Neural progenitor cell (in vitro differentiated cells): Measurements from ENCODE around the gene NXN. TPM values are rescaled to one million over a fixed set of nuclear protein-coding genes. Genes with fewer than 3 reads are reported as not detected.
A peak's percentile ranks its signal among the peaks of the same experiment; 100 is the strongest.
"Not testable (repeated sequence)": the region's sequence is repeated elsewhere in the genome, so short reads cannot be mapped to it uniquely, and the experiment has no call there.

Experiments used
- DNase-seq: peaks from one replicate; pipeline ENCODE4 v3.0.0-alpha.2; 2016; ENCODE audit warnings: low spot score
- H2AFZ ChIP-seq: fragments of 200-600 bp; sonication (generic); replicated peaks from 2 replicates; pipeline ENCODE4 v1.6.1; 2016; ENCODE audit warnings: antibody characterized with exemption
- H3F3A ChIP-seq: fragments of 200-600 bp; sonication (generic); 2 replicates; pipeline ENCODE4 v1.6.1; 2016; ENCODE audit warnings: antibody characterized with exemption, low read depth
- H3K27ac ChIP-seq: fragments of 200-600 bp; sonication (generic); 2 replicates; pipeline ENCODE4 v1.5.1; 2016; ENCODE audit warnings: mild to moderate bottlenecking
- H3K27me3 ChIP-seq: fragments of 200-600 bp; sonication (generic); 2 replicates; pipeline ENCODE4 v1.6.1; 2016; ENCODE audit warnings: mild to moderate bottlenecking, moderate library complexity
- H3K36me3 ChIP-seq: fragments of 200-600 bp; sonication (generic); 2 replicates; pipeline ENCODE4 v1.5.1; 2016
- H3K4me1 ChIP-seq: fragments of 200-600 bp; sonication (generic); 2 replicates; pipeline ENCODE4 v1.6.1; 2016; ENCODE audit warnings: mixed run types
- H3K4me2 ChIP-seq: fragments of 200-600 bp; sonication (generic); 2 replicates; pipeline ENCODE4 v1.6.1; 2016
- H3K4me3 ChIP-seq: fragments of 200-600 bp; sonication (generic); 2 replicates; pipeline ENCODE4 v1.5.1; 2016
- H3K79me2 ChIP-seq: fragments of 200-600 bp; sonication (generic); 2 replicates; pipeline ENCODE4 v1.6.1; 2016; ENCODE audit warnings: low read depth
- H3K9ac ChIP-seq: fragments of 200-600 bp; sonication (generic); 2 replicates; pipeline ENCODE4 v1.6.1; 2016
- H3K9me3 ChIP-seq: fragments of 200-600 bp; sonication (generic); 2 replicates; pipeline ENCODE4 v1.5.1; 2016; ENCODE audit warnings: low read depth
- H4K20me1 ChIP-seq: fragments of 200-600 bp; sonication (generic); 2 replicates; pipeline ENCODE4 v1.6.1; 2016; ENCODE audit warnings: low read depth
- H3K27ac Mint-ChIP-seq: 3 replicates; pipeline ENCODE4 v1.8.0; 2021; ENCODE audit warnings: mixed read lengths
- H3K27me3 Mint-ChIP-seq: 2 replicates; pipeline ENCODE4 v1.8.0; 2022; ENCODE audit warnings: low read depth, mild to moderate bottlenecking, inconsistent platforms, moderate library complexity, mixed read lengths; ENCODE audit not compliant: insufficient read depth
- H3K36me3 Mint-ChIP-seq: 3 replicates; pipeline ENCODE4 v1.8.0; 2021; ENCODE audit warnings: mixed read lengths
- H3K4me1 Mint-ChIP-seq: 3 replicates; pipeline ENCODE4 v1.8.0; 2021; ENCODE audit warnings: mixed read lengths
- H3K4me3 Mint-ChIP-seq: 3 replicates; pipeline ENCODE4 v1.8.0; 2021; ENCODE audit warnings: mild to moderate bottlenecking, moderate library complexity, mixed read lengths
- H3K9me3 Mint-ChIP-seq: 3 replicates; pipeline ENCODE4 v1.8.0; 2020; ENCODE audit warnings: mixed read lengths
- CTCF ChIP-seq: fragments of 200-600 bp; sonication (generic); IDR thresholded peaks from 2 replicates; pipeline ENCODE4 v1.5.1; 2017; ENCODE audit warnings: antibody characterized with exemption, mild to moderate bottlenecking
- EZH2 ChIP-seq: fragments of 200-600 bp; sonication (generic); IDR thresholded peaks from 2 replicates; pipeline ENCODE4 v1.6.1; 2017; ENCODE audit warnings: antibody characterized with exemption, mild to moderate bottlenecking, moderate library complexity
- EZH2phosphoT487 ChIP-seq: fragments of 200-600 bp; sonication (generic); IDR thresholded peaks from 2 replicates; pipeline ENCODE4 v1.6.1; 2017; ENCODE audit warnings: antibody characterized with exemption
- total RNA-seq: library from RNA; depleted of rRNA; stranded (reverse); fragments of >200 nt; gene quantifications from 2 replicates; pipeline ENCODE4 v1.2.3, GENCODE V29; 2015; ENCODE audit warnings: low replicate concordance

The NXN gene
- total RNA-seq, 1 donor from 2014 or later = 35.9 TPM

- H3K9me3 Mint-ChIP-seq = no peaks in the 10 kb centered on the region
- H3K27ac Mint-ChIP-seq = no peak overlapping the region
Measured at GRCh38 chr17:856149-856548, 123.4 kb downstream of the NXN start.

DNA sequence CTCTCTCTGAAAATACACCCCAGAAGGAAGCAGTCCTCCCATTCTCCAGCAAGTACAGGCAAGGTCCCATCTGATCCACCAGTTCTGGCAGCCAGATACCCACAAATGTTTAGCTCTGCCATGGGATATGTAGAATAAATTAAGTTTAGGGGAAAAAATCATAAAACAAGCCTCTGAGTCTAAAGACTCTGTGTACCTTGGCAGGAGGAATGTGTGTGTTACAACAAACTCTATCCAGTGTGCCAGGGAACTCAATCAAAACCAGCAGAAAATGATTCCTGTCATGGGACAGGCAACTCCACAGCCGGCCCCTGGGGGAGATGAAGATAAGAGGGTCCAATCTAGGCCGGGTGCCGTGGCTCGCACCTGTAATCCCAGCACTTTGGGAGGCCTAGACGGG, 124.0 kb downstream of the NXN start:
- Histone ChIP-seq H2AFZ (no peak overlapping the region), H3K4me2 (no peak overlapping the region), H3K27me3 (no peaks in the 10 kb centered on the region), H3K9ac (no peak overlapping the region), H3K36me3 (no peaks in the 10 kb centered on the region), H3F3A (peaks cover 28% of the 10 kb centered on the region), H3K27ac (no peak overlapping the region), H3K4me3 (no peak overlapping the region), H3K4me1 (peaks cover 37% of the 10 kb centered on the region), H4K20me1 (peaks cover 39% of the 10 kb centered on the region), H3K79me2 (peaks cover 53% of the 10 kb centered on the region), H3K9me3 (no peaks in the 10 kb centered on the region)
- no peak overlapping the region for H3K27ac Mint-ChIP-seq
- H3K27me3 Mint-ChIP-seq = peaks cover 5% of the 10 kb centered on the region
- H3K36me3 Mint-ChIP-seq = peaks cover 13% of the 10 kb centered on the region
- H3K9me3 Mint-ChIP-seq = no peaks in the 10 kb centered on the region
- H3K4me3 Mint-ChIP-seq = no peak overlapping the region
- TF ChIP-seq CTCF (no peak), EZH2 (no peak), EZH2phosphoT487 (no peak)
- DNase-seq = no peak
- H3K4me1 Mint-ChIP-seq = peaks cover 49% of the 10 kb centered on the region

More at GRCh38 chr17:856149-856548, 123.4 kb downstream of the NXN start:
- no peak overlapping the region for H3K4me2 ChIP-seq
- Mint-ChIP-seq H3K36me3 (peaks cover 13% of the 10 kb centered on the region), H3K27me3 (peaks cover 4% of the 10 kb centered on the region), H3K4me1 (peaks cover 47% of the 10 kb centered on the region), H3K4me3 (no peak overlapping the region)
- no peak overlapping the region for H3K27ac ChIP-seq
- peaks cover 58% of the 10 kb centered on the region for H3K79me2 ChIP-seq
- H3F3A ChIP-seq = peaks cover 25% of the 10 kb centered on the region
- peaks cover 35% of the 10 kb centered on the region for H4K20me1 ChIP-seq
- H3K9ac ChIP-seq = no peak overlapping the region
- no peaks in the 10 kb centered on the region for H3K36me3 ChIP-seq
- DNase-seq = no peak
- no peak overlapping the region for H3K4me3 ChIP-seq
- TF ChIP-seq EZH2phosphoT487 = no peak
- no peak for TF ChIP-seq EZH2
- TF ChIP-seq CTCF = no peak
- H3K9me3 ChIP-seq = no peaks in the 10 kb centered on the region
- peaks cover 32% of the 10 kb centered on the region for H3K4me1 ChIP-seq
- H2AFZ ChIP-seq = no peak overlapping the region
- H3K27me3 ChIP-seq = no peaks in the 10 kb centered on the region

DNA sequence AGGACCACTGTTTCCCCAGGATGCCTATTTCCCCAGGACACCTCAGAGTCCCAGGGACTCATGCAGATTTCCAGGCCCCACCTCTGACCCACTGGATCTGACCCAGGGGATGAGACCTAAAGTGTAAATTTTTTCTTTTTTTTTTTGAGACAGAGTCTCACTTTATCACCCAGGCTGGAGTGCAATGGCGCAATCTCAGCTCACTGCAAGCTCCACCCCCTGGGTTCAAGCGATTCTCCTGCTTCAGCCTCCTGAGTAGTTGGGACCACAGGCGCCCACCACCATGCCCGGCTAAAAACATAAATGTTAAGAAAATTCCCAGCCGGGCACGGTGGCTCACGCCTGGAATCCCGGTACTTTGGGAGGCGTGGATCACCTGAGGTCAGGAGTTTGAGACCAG, 126.7 kb downstream of the NXN start:
- H3F3A ChIP-seq = peaks cover 28% of the 10 kb centered on the region
- peaks cover 59% of the 10 kb centered on the region for H3K4me1 Mint-ChIP-seq
- not testable (repeated sequence) for H3K9me3 ChIP-seq, H3K4me3 Mint-ChIP-seq, H3K9me3 Mint-ChIP-seq, H3K27ac Mint-ChIP-seq, H3K4me3 ChIP-seq, DNase-seq, H3K27me3 Mint-ChIP-seq, H3K27me3 ChIP-seq, H3K36me3 ChIP-seq, H3K9ac ChIP-seq, H3K27ac ChIP-seq, H2AFZ ChIP-seq
- peaks cover 15% of the 10 kb centered on the region for H3K36me3 Mint-ChIP-seq
- H4K20me1 ChIP-seq = peaks cover 59% of the 10 kb centered on the region
- H3K4me2 ChIP-seq = peak overlapping the region; percentile 4
- peaks cover 47% of the 10 kb centered on the region for H3K79me2 ChIP-seq
- H3K4me1 ChIP-seq = peaks cover 50% of the 10 kb centered on the region

DNA sequence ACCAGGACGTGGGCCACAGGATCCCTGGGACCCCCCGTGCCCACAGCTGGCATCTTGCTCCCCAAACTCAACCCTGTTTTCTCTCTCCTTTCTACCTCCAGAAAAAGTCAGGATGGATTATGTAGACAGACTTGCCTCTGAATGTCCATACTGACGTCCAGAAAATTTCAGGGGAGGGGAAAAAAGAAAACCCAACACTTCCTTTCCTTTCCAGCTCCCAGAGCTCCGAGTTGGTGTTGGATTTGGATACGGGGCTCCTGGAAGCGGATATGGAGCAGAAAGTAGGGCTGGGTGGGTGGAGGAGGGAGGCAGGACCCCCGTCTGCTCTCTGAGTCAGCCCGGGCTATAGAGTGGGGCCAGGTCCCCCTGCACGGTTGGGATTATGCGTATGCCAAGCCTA, 127.2 kb downstream of the NXN start:
- Histone ChIP-seq H3K9ac (no peak overlapping the region), H3K9me3 (no peaks in the 10 kb centered on the region), H3K79me2 (peaks cover 47% of the 10 kb centered on the region), H2AFZ (no peak overlapping the region), H3K4me1 (peaks cover 54% of the 10 kb centered on the region), H3K27ac (no peak overlapping the region), H3K4me3 (no peak overlapping the region), H3K4me2 (peak overlapping the region; percentile 4), H4K20me1 (peaks cover 63% of the 10 kb centered on the region), H3F3A (peaks cover 28% of the 10 kb centered on the region), H3K27me3 (no peaks in the 10 kb centered on the region), H3K36me3 (no peaks in the 10 kb centered on the region)
- H3K27me3 Mint-ChIP-seq = peaks cover 3% of the 10 kb centered on the region
- peak overlapping the region; percentile 33 for H3K27ac Mint-ChIP-seq
- no peak for DNase-seq
- H3K4me3 Mint-ChIP-seq = no peak overlapping the region
- H3K4me1 Mint-ChIP-seq = peaks cover 64% of the 10 kb centered on the region
- peaks cover 17% of the 10 kb centered on the region for H3K36me3 Mint-ChIP-seq
- TF ChIP-seq EZH2 (no peak), CTCF (no peak), EZH2phosphoT487 (no peak)
- no peaks in the 10 kb centered on the region for H3K9me3 Mint-ChIP-seq
